OCI-LY1 (cell line): Measurements from ENCODE around the gene OSBPL2.

Experiments
- H2AFZ ChIP-seq: fragments of 200-600 bp; sonication (generic), shearing (Covaris generic); 2 replicates; pipeline ENCODE4 v1.6.0; 2014; ENCODE audit warnings: antibody characterized with exemption, mild to moderate bottlenecking, low read length
- H3F3A ChIP-seq: fragments of 200-600 bp; sonication (generic), shearing (Covaris generic); 2 replicates; pipeline ENCODE4 v1.6.0; 2014; ENCODE audit warnings: mild to moderate bottlenecking, antibody characterized with exemption, low read length, moderate library complexity; ENCODE audit not compliant: insufficient read depth
- H3K27ac ChIP-seq: fragments of 200-600 bp; sonication (generic); 2 replicates; pipeline ENCODE4 v1.5.1; 2014; ENCODE audit warnings: low read length, mixed run types, mild to moderate bottlenecking, low read depth; ENCODE audit not compliant: poor library complexity, severe bottlenecking
- H3K27me3 ChIP-seq: fragments of 200-600 bp; sonication (generic); 2 replicates; pipeline ENCODE4 v1.6.0; 2014; ENCODE audit warnings: antibody characterized with exemption, mild to moderate bottlenecking, low read length, moderate library complexity; ENCODE audit not compliant: insufficient read depth
- H3K36me3 ChIP-seq: fragments of 200-600 bp; sonication (generic); 2 replicates; pipeline ENCODE4 v1.6.1; 2014; ENCODE audit warnings: mild to moderate bottlenecking, antibody characterized with exemption, low read length, moderate library complexity, mixed read lengths; ENCODE audit not compliant: insufficient read depth
- H3K4me1 ChIP-seq: fragments of 200-600 bp; sonication (generic); 2 replicates; pipeline ENCODE4 v1.5.1; 2014; ENCODE audit warnings: mild to moderate bottlenecking, low read length, moderate library complexity; ENCODE audit not compliant: insufficient read depth, severe bottlenecking
- H3K4me2 ChIP-seq: fragments of 200-600 bp; sonication (generic), shearing (Covaris generic); 2 replicates; pipeline ENCODE4 v1.6.1; 2014; ENCODE audit warnings: low read length
- H3K4me3 ChIP-seq: fragments of 200-600 bp; sonication (generic); 2 replicates; pipeline ENCODE4 v1.5.1; 2014; ENCODE audit warnings: low read length, low read depth, mild to moderate bottlenecking, mixed read lengths; ENCODE audit not compliant: poor library complexity, severe bottlenecking
- H3K79me2 ChIP-seq: fragments of 200-600 bp; shearing (Covaris generic); 2 replicates; pipeline ENCODE4 v1.6.1; 2016; ENCODE audit warnings: mixed run types, low read length, mixed read lengths; ENCODE audit not compliant: insufficient read depth
- H3K9ac ChIP-seq: fragments of 200-600 bp; sonication (generic), shearing (Covaris generic); 2 replicates; pipeline ENCODE4 v1.6.1; 2014; ENCODE audit warnings: mild to moderate bottlenecking, low read length, mixed read lengths
- H3K9me2 ChIP-seq: fragments of 200-600 bp; sonication (generic), shearing (Covaris generic); 2 replicates; pipeline ENCODE4 v1.6.1; 2014; ENCODE audit warnings: low read depth, mild to moderate bottlenecking, low read length, mixed read lengths
- H3K9me3 ChIP-seq: fragments of 200-600 bp; shearing (Covaris generic); 2 replicates; pipeline ENCODE4 v1.6.1; 2014; ENCODE audit warnings: low read length, mixed read lengths
- H4K20me1 ChIP-seq: fragments of 200-600 bp; sonication (generic), shearing (Covaris generic); 2 replicates; pipeline ENCODE4 v1.6.0; 2016; ENCODE audit warnings: mild to moderate bottlenecking, low read length; ENCODE audit not compliant: insufficient read depth
- CTCF ChIP-seq: fragments of 200-600 bp; sonication (generic), shearing (Covaris generic); IDR thresholded peaks from 2 replicates; pipeline ENCODE4 v1.5.1; 2017; ENCODE audit warnings: mild to moderate bottlenecking, antibody characterized with exemption, low read length, moderate library complexity, mixed read lengths
- EZH2 ChIP-seq: fragments of 200-600 bp; sonication (generic), shearing (Covaris generic); IDR thresholded peaks from 2 replicates; pipeline ENCODE4 v1.8.0; 2017; ENCODE audit warnings: borderline replicate concordance, mixed run types, mild to moderate bottlenecking, antibody characterized with exemption, low read length, moderate library complexity, mixed read lengths

OSBPL2 gene

DNA sequence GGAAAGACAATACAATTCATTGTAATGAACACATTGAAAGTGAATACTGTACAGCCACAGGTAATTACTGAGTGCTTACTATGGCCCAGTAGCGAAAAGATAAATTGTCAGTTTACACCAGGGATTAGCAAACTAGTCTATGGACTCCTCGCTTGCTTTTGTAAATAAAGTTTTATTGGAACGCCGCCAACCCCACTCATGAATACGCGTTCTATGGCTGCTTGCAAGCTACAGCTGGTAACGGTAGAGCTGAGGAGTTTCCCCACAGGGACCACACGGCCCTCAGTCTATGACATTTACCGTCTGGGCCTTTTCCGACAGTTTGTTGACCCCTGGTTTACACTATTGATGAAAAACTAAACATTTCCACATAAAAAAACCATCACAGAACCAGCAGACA, 104.6 kb downstream of the OSBPL2 start:
- no peak overlapping the region for H3K27ac ChIP-seq

GRCh38 chr20:62344092-62344491, 105.8 kb downstream of the OSBPL2 start:
- H2AFZ ChIP-seq, result no peak overlapping the region
- no peak overlapping the region for H3K4me3 ChIP-seq
- no peak overlapping the region for H3K27ac ChIP-seq
- peaks cover 28% of the 10 kb centered on the region for H3K4me1 ChIP-seq
- H3K27me3 ChIP-seq, result no peaks in the 10 kb centered on the region; the same call in 1 of the 2 replicates
- peaks cover 5% of the 10 kb centered on the region; the same call in 1 of the 2 replicates for H3F3A ChIP-seq
- H3K36me3 ChIP-seq, result no peaks in the 10 kb centered on the region; the same call in 1 of the 2 replicates
- peaks cover 4% of the 10 kb centered on the region for H3K9me3 ChIP-seq
- TF ChIP-seq EZH2 (no peak), CTCF (no peak)
- H3K4me2 ChIP-seq, result no peak overlapping the region
- H3K9me2 ChIP-seq, result no peaks in the 10 kb centered on the region
- no peaks in the 10 kb centered on the region for H4K20me1 ChIP-seq
- no peak overlapping the region for H3K9ac ChIP-seq
- H3K79me2 ChIP-seq, result no peaks in the 10 kb centered on the region

More for the DNA sequence above, 104.6 kb downstream of the OSBPL2 start:
- Histone ChIP-seq H3K4me2 (no peak overlapping the region), H3F3A (peaks cover 5% of the 10 kb centered on the region), H3K27me3 (no peaks in the 10 kb centered on the region; the same call in 1 of the 2 replicates), H3K4me3 (no peak overlapping the region), H3K36me3 (no peaks in the 10 kb centered on the region; the same call in 1 of the 2 replicates), H3K9me2 (no peaks in the 10 kb centered on the region), H3K79me2 (no peaks in the 10 kb centered on the region), H3K9ac (no peak overlapping the region), H3K4me1 (peaks cover 40% of the 10 kb centered on the region), H2AFZ (no peak overlapping the region), H4K20me1 (no peaks in the 10 kb centered on the region), H3K9me3 (peaks cover 4% of the 10 kb centered on the region)
- TF ChIP-seq EZH2, result no peak
- no peak for TF ChIP-seq CTCF

- H3K4me2 ChIP-seq, result no peak overlapping the region
- H3K9me2 ChIP-seq, result no peaks in the 10 kb centered on the region
- no peak overlapping the region for H3K27ac ChIP-seq
- no peaks in the 10 kb centered on the region for H3K79me2 ChIP-seq
- no peak for TF ChIP-seq CTCF
- TF ChIP-seq EZH2, result no peak
- peaks cover 21% of the 10 kb centered on the region for H3K4me1 ChIP-seq
- no peak overlapping the region for H3K9ac ChIP-seq
- H3K27me3 ChIP-seq, result no peaks in the 10 kb centered on the region; the same call in 1 of the 2 replicates
- H3K36me3 ChIP-seq, result no peaks in the 10 kb centered on the region; the same call in 1 of the 2 replicates
- H2AFZ ChIP-seq, result no peak overlapping the region
- H3F3A ChIP-seq, result no peaks in the 10 kb centered on the region
- H3K4me3 ChIP-seq, result no peak overlapping the region
- H3K9me3 ChIP-seq, result peaks cover 4% of the 10 kb centered on the region
- no peaks in the 10 kb centered on the region for H4K20me1 ChIP-seq
These were observed 106.5 kb downstream of the OSBPL2 start for GRCh38 chr20:62344782-62345181.
